GM19351 (cell line): Measurements from ENCODE around the gene MLPH.

Experiments used
- ATAC-seq: cut with Tn5 transposase; IDR thresholded peaks from one replicate; pipeline ENCODE4 v1.9.1; 2021; ENCODE audit warnings: mild to moderate bottlenecking, moderate library complexity; ENCODE audit not compliant: unreplicated experiment

MLPH gene

DNA sequence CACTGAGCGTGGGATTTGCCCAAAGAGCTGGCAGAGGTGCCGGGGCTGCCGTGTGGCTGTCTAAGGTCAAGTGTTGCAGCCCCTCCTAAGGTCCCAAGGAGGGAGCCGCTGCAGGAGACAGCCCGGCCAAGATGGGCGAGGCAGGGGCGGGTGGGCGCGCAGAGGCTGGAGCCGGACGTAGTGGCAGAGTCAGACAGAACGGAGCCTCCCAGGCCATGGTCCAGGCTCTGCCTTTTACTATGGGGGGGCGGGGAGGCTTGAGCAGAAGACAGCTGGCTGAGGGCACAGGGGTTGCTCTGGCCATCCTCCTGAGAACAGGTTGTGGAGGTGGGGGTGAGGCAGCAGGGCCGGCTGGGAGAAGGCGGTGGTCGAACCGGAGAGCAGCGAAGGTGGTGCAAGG lies 51.9 kb downstream of the MLPH start:
- ATAC-seq = no peak

DNA sequence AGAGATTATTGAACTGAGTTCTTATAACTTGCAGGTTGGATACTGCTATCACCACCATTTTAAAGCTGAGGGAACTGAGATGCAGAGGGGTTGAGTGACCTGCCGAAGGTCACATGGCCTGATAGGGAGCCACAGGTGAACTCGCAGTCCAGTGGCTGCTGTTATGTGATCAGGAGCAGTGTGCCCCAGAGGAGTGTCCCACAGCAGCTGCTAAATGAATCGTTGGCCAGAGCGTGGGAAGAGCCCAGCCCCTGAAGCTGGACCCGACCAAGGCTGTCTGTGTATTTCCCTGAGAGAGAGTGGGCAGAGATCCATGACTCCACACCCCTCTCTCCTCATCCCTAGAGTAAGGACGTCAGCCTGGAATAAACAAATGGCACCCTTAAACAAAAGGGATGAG lies 52.6 kb downstream of the MLPH start:
- ATAC-seq = no peak

GRCh38 chr2:237540223-237540775 lies 53.2 kb downstream of the MLPH start:
- ATAC-seq = no peak

DNA sequence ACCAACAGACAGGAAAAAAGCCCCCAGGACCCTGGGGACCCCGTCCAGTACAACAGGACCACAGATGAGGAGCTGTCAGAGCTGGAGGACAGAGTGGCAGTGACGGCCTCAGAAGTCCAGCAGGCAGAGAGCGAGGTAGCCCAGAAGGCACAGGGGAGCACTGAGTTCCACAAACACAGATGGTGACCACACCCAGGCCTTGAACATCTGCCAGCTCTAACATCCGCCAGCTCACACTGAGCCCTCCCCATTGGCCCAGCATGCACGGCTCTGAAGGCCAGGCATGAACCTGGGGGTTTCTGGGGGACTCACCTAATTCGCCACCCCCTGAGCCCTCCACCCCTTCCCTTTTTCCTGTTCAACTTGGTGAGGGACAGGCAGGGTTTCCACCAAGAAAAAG lies 53.8 kb downstream of the MLPH start:
- no peak for ATAC-seq

- no peak for ATAC-seq
Observed at GRCh38 chr2:237541243-237541642, 54.2 kb downstream of the MLPH start.

GRCh38 chr2:237542001-237542704 lies 55.1 kb downstream of the MLPH start:
- ATAC-seq = no peak

DNA sequence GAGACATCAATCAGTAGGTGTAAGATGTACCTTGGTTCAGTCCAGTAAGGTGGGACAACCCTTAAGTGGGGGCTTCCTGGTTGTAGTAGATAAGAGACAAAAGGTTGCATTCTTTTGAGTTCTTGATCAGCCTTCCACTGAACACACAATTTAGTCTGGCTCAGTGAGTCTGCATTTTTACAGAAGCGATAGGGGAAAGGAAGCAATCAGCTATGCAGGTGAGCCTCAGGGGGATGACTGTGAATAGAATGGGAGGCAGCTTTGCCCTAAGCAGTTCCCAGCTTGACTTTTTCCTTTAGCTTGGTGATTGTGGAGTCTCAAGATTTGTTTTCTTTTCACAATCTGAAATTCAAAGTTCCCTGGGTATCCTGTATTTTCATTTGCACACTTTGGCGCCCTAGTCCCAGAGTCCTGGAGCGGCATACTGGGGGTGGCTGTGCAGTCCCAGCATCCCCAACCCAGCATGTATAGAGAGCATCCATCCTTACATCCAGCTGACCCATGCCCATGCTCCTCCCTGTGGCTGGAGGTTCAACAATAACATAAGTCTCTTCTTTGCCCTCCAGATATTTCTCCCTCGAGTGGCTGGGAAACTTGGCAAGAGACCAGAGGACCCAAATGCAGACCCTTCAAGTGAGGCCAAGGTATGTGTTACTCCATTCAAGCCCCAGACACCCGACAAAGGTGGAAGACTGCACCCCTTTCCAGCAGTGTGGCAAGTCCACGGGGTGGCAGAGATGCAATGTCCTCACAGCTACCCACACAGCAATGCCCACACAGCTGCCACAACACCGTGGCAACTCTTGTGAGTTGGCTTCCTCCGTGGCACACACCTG lies 59.2 kb downstream of the MLPH start:
- no peak for ATAC-seq

DNA sequence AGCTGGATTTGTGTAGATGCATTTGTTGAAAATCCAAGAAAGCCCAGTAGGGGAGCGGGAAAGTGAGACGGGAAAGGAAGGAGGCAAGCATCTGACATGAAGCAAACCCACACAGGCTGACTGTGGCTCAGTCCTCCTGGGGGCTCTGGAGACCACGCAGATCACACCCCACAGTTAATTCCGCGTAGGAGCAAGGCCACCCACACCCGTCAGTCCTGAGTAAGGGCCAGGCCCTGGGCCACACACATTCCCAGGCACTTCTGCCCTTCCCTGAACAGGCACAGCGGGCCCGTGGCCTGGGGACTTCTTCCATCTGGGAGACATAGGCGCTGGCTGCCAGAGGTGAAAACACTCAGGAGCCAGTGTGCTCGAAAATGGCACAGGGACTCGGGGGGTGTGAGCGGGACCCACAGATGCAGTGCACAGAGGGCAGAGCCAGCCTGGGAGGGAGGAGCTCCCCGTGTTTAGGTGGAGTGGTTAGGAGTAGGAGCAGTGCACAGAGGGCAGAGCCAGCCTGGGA lies 59.9 kb downstream of the MLPH start:
- no peak for ATAC-seq

DNA sequence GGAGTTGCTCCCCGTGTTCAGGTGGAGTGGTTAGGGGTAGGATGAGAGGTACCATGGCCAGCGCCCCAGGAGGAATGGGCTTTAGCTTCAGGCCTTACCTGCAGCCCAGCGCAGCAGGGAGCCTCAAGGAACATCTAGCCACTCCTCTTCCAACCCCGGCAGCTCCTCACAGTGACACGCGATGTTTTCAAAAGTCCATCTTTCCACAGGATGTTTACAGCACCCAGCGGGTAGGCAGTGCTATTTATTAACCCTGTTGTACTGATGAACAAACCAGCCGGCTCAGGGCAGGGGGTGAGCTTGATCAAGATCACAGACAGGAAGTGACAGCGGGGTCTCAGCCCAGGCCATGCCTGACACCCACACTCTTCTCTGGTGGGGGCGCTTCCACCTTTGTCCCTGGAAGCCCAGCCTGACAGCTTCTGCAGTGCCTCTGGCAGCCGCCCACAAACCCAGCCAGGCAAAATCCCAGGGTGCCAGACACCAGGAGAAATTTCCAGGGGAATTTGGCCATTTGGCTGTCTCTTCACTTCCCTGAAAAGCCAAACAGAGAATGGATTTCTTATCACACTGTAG lies 60.9 kb downstream of the MLPH start:
- no peak for ATAC-seq

DNA sequence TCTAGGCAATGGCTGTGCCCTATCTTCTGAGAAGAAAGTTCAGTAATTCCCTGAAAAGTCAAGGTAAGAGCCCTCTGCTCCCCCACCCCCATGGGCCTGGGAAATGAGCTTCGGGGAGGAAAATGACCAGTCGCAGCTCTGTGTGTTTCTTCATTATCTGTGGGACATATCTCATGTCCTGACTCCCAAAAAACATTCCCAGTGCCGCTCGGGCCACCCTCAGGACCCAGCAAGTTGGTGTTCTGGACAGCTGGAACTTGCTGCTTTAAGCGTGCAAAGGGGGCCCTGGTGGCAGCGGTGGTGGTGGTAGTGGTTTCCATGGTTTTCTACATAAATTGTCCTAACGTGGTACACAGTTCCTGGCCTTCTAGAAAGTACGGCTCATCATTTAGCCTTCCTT lies 62.2 kb downstream of the MLPH start:
- ATAC-seq = no peak

DNA sequence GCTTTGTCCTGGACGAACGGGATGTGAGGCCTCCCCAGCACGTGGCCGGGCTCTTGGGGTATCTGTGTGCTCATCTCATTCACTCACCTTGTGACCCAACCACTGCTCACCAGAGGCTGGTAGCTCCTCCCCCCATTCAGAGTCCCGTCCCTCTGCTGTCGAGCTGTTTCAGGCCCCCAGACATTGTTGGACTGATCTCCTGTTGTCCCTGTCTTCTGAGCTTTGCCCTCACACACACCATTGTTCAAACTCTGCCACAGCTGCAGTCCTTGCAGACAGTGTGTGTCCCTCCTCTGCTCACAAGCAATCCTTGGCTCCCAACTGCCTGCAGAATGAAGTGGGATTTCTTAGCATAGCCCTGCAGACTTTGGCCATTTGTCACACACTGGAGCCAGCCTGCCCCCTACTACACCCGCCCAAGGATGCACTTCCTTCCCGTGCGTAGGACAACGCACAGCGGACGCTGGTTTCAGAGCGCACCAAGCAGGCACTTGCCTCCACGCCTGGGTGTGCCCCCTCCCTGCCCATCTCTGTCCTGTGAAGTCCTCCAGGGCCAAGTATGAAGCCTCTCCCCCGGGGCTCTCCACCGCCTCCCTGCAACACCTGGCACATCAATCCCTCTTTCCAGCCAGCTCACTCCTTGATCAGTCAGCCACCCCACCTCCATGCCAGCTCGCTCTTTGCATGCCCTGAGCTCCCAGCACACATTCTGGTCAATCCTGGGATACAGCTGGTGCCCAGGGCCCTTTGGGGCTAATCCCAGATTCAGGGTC lies 62.8 kb downstream of the MLPH start:
- no peak for ATAC-seq

DNA sequence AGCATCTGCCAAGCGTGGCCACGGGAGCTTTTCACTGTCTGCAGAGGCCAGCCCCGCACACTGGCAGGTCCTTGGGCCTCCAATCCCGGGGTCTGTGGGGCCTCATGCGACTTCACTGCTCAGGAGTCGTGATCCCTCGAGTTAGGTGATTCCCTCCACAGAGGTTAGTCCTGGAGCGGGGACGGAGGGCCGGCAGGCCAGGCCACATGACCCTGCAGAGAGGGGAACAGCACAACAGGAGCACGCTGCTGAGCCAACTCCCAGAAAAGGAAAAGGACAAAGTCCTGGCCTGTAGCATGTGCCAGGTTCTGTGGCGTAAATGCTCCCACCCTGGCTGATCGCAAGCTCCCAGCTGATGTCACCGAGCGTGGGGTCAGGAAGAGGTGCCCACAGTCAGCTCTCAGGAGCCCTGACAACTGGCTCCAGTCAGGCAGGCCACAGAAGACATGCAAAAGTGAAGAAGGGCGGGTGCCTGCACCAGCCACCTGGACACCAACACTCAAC lies 64.1 kb downstream of the MLPH start:
- ATAC-seq = no peak

DNA sequence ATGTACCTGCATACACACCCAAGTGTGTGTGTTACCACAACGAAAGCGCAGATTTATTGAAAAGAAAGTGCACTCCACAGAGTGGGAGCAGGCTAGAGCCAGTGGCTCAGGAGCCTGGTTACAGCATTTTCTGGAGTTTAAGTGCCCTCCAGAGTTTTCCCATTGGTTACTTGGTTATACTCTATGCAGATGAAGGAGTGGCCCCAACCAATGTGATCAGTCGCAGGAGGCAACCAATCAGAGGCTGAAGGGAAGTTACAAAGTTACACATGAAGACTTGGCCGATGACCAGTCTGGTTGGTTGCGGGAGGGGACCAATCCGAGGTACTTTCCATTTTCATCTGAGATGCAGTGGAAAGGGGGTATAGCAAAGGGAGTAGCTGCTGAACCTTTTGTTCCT lies 65.9 kb downstream of the MLPH start:
- no peak for ATAC-seq

GRCh38 chr2:237553948-237554347 lies 66.9 kb downstream of the MLPH start:
- no peak for ATAC-seq

DNA sequence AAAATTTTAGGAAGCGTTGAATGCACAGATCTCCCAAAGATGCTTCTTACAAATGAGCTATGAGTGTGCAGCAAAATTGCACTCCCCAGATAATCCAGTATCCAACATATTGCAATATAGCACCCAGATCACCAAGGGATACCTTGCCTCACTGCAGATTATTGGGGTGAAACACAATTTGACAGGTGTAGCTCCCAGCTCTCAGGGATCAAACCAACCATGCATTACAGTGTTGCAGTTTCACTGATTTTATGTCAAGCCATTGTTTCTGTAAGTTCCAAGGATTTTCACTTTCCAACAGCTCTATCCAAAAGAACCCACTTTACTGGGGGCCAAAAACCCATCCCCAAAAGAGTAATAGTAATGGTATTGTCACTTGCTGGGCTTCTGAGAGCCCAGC lies 68.5 kb downstream of the MLPH start:
- no peak for ATAC-seq

GRCh38 chr2:237556773-237557632 lies 70.0 kb downstream of the MLPH start:
- ATAC-seq = peak; percentile 92

GRCh38 chr2:237557633-237558015 lies 70.6 kb downstream of the MLPH start:
- ATAC-seq = peak; percentile 30

GRCh38 chr2:237558961-237559641 lies 72.0 kb downstream of the MLPH start:
- no peak for ATAC-seq

GRCh38 chr2:237561221-237561620 lies 74.2 kb downstream of the MLPH start:
- no peak for ATAC-seq
